IMR-90 (cell line): ENCODE data around the gene GBF1. TPM values are rescaled to one million over a fixed set of nuclear protein-coding genes. Genes with fewer than 3 reads are reported as not detected.

ENCODE experiments used
- ATAC-seq: fragments of 200-7000 bp; cut with Tn5 transposase; 2 replicates; pipeline ENCODE4 v1.9.1; 2020; ENCODE audit warnings: low read depth, mild to moderate bottlenecking, moderate library complexity
- BruUV-seq: library from RNA; stranded (reverse); fragments of 400-500 nt; replicated peaks from 2 replicates; lab custom pipeline; 2021; lab: Mats Ljungman, UMichigan
- CTCF ChIA-PET: fragments of 300-600 bp; formaldehyde crosslinking; extraction: SDS; loops from one replicate; lab custom pipeline; 2021; ENCODE audit warnings: antibody characterized with exemption; lab: Yijun Ruan, JAX
- POLR2A ChIA-PET: fragments of 300-600 bp; sonication (Branson Sonifier 250); formaldehyde crosslinking; loops from one replicate; lab custom pipeline; 2022; ENCODE audit warnings: antibody characterized with exemption; ENCODE audit not compliant: unreplicated experiment; lab: Charles Lee
- DNase-seq: peaks from one replicate; pipeline ENCODE4 v3.0.0; 2013
- H2AFZ ChIP-seq: replicated peaks from 2 replicates; pipeline ENCODE3; 2013; ENCODE audit warnings: low read length, mild to moderate bottlenecking; ENCODE audit not compliant: poor library complexity
- H2AK5ac ChIP-seq: 2 replicates; pipeline ENCODE4 v1.6.1; 2013; ENCODE audit warnings: low read depth, low read length, inconsistent platforms
- H2AK9ac ChIP-seq: replicated peaks from 2 replicates; pipeline ENCODE3; 2013; ENCODE audit warnings: mild to moderate bottlenecking, low read depth, low read length, moderate library complexity; ENCODE audit not compliant: poor library complexity
- H2BK120ac ChIP-seq: 2 replicates; pipeline ENCODE4 v1.6.1; 2013; ENCODE audit warnings: low read depth, low read length, inconsistent platforms
- H2BK15ac ChIP-seq: 3 replicates; pipeline ENCODE4 v1.6.1; 2013; ENCODE audit warnings: low read depth, low read length, inconsistent platforms
- H2BK20ac ChIP-seq: 2 replicates; pipeline ENCODE4 v1.6.1; 2013; ENCODE audit warnings: low read depth, mild to moderate bottlenecking, inconsistent platforms, low read length, moderate library complexity
- H2BK5ac ChIP-seq: 2 replicates; pipeline ENCODE4 v1.6.1; 2013; ENCODE audit warnings: mild to moderate bottlenecking, low read depth, low read length, inconsistent platforms; ENCODE audit not compliant: poor library complexity, severe bottlenecking
- H3K14ac ChIP-seq: replicated peaks from 2 replicates; pipeline ENCODE4 v1.6.1; 2013; ENCODE audit warnings: low read depth, low read length, inconsistent platforms
- H3K18ac ChIP-seq: 2 replicates; pipeline ENCODE4 v1.6.1; 2013; ENCODE audit warnings: low read depth, low read length, control low read depth
- H3K23ac ChIP-seq: 2 replicates; pipeline ENCODE4 v1.6.1; 2013; ENCODE audit warnings: low read depth, low read length, inconsistent platforms
- H3K27ac ChIP-seq: 2 replicates; pipeline ENCODE4 v1.5.1; 2013; ENCODE audit warnings: mild to moderate bottlenecking, control low read depth, low read length; ENCODE audit not compliant: insufficient read depth
- H3K27me3 ChIP-seq: 2 replicates; pipeline ENCODE4 v1.6.1; 2013; ENCODE audit warnings: low read length; ENCODE audit not compliant: control insufficient read depth, insufficient read depth
- H3K36me3 ChIP-seq: 2 replicates; pipeline ENCODE4 v1.6.1; 2013; ENCODE audit warnings: low read length, mixed read lengths; ENCODE audit not compliant: control insufficient read depth, insufficient read depth
- H3K4ac ChIP-seq: 2 replicates; pipeline ENCODE4 v1.6.1; 2013; ENCODE audit warnings: low read depth, low read length, inconsistent platforms
- H3K4me1 ChIP-seq: 2 replicates; pipeline ENCODE4 v1.6.1; 2013; ENCODE audit warnings: low read length, mixed read lengths; ENCODE audit not compliant: control insufficient read depth, insufficient read depth
- H3K4me2 ChIP-seq: 2 replicates; pipeline ENCODE4 v1.6.1; 2013; ENCODE audit warnings: low read depth, mild to moderate bottlenecking, control low read depth, low read length, moderate library complexity
- H3K4me3 ChIP-seq: 2 replicates; pipeline ENCODE4 v1.5.1; 2013; ENCODE audit warnings: low read depth, mild to moderate bottlenecking, control low read depth, low read length, moderate library complexity; ENCODE audit not compliant: insufficient read depth
- H3K56ac ChIP-seq: 2 replicates; pipeline ENCODE4 v1.6.1; 2013; ENCODE audit warnings: low read length, inconsistent platforms; ENCODE audit not compliant: insufficient read depth; ENCODE audit errors: extremely low read depth
- H3K79me1 ChIP-seq, 2 experiments: 2 replicates each; pipeline ENCODE4 v1.6.1; 2013; ENCODE audit warnings: low read length in 2 of 2, inconsistent platforms in 1 of 2, low read depth in 1 of 2
- H3K9ac ChIP-seq: 2 replicates; pipeline ENCODE4 v1.6.1; 2013; ENCODE audit warnings: low read depth, low read length, control low read depth
- H3K9me1 ChIP-seq: 2 replicates; pipeline ENCODE4 v1.6.1; 2013; ENCODE audit warnings: low read length, inconsistent platforms; ENCODE audit not compliant: insufficient read depth
- H3K9me3 ChIP-seq: 2 replicates; pipeline ENCODE4 v1.6.1; 2013; ENCODE audit warnings: low read length; ENCODE audit not compliant: control insufficient read depth, insufficient read depth
- H4K20me1 ChIP-seq: 2 replicates; pipeline ENCODE4 v1.6.1; 2013; ENCODE audit warnings: low read length, inconsistent platforms; ENCODE audit not compliant: insufficient read depth
- H4K5ac ChIP-seq: 2 replicates; pipeline ENCODE4 v1.6.1; 2013; ENCODE audit warnings: mild to moderate bottlenecking, low read depth, low read length, control low read depth
- H4K8ac ChIP-seq, 2 experiments: 2 replicates each; pipeline ENCODE4 v1.6.1; 2013; ENCODE audit warnings: low read depth in 2 of 2, low read length in 2 of 2, control low read depth in 1 of 2, inconsistent platforms in 1 of 2
- H4K91ac ChIP-seq: 2 replicates; pipeline ENCODE4 v1.6.1; 2013; ENCODE audit warnings: low read depth, low read length, inconsistent platforms; ENCODE audit not compliant: insufficient read depth
- CHD1 ChIP-seq: IDR thresholded peaks from 2 replicates; pipeline ENCODE4 v1.6.1; 2012; ENCODE audit warnings: low read depth, low read length, improper control_type of control experiment
- MAFK ChIP-seq: IDR thresholded peaks from 2 replicates; pipeline ENCODE4 v1.6.1; 2012; ENCODE audit warnings: low read depth, low read length, improper control_type of control experiment
- MXI1 ChIP-seq: IDR thresholded peaks from 2 replicates; pipeline ENCODE4 v1.6.1; 2012; ENCODE audit warnings: low read depth, mild to moderate bottlenecking, low read length, moderate library complexity, borderline replicate concordance
- NFE2L2 ChIP-seq: fragments of 150-350 bp; IDR thresholded peaks from 2 replicates; pipeline ENCODE4 v1.6.1; 2016; ENCODE audit warnings: low read depth, mild to moderate bottlenecking, low read length
- RAD21 ChIP-seq: IDR thresholded peaks from 2 replicates; pipeline ENCODE4 v1.6.1; 2012; ENCODE audit warnings: low read length, improper control_type of control experiment
- RFX5 ChIP-seq: IDR thresholded peaks from 2 replicates; pipeline ENCODE4 v1.8.0; 2012; ENCODE audit warnings: low read depth, mild to moderate bottlenecking, low read length, moderate library complexity
- WGBS, 2 experiments: methylation state at CpG; one replicate each; pipeline versions ENCODE4 v1.1.5 to v1.1.7; 2013; ENCODE audit warnings: missing lambda C conversion rate in 2 of 2; ENCODE audit not compliant: insufficient read length in 1 of 2; ENCODE audit errors: extremely low coverage in 2 of 2; 5-methylcytosine and 5-hydroxymethylcytosine counted together
- dilution Hi-C: fragments of 300-500 bp; cut with HindIII; formaldehyde crosslinking; loops from one replicate; pipeline ENCODE4 v1.14.3; 2018; ENCODE audit warnings: low sequenced_read_pairs; ENCODE audit not compliant: unreplicated experiment
- in situ Hi-C: fragments of 300-500 bp; cut with MboI; formaldehyde crosslinking; loops from 3 replicates; pipeline ENCODE4 v1.14.3; 2019; ENCODE audit warnings: low sequenced_read_pairs, inconsistent platforms, mixed read lengths
- intact Hi-C: fragments of 100-400 bp; cut with micrococcal nuclease; formaldehyde crosslinking; loops from 2 replicates; pipeline ENCODE4 v1.10.0; 2022
- polyA plus RNA-seq, 3 experiments: library from polyadenylated mRNA; depleted of rRNA; stranded (reverse); fragments of >200 nt; gene quantifications; 2 replicates each; pipeline ENCODE4 v1.2.3, GENCODE V29; 2012; ENCODE audit warnings: low replicate concordance in 1 of 3
- total RNA-seq: library from RNA; depleted of rRNA; stranded (reverse); fragments of >200 nt; gene quantifications from 2 replicates; pipeline ENCODE4 v1.2.3, GENCODE V29; 2012
- TF ChIP-seq, protein P1 (sequence below): conservative IDR thresholded peaks from 2 replicates; pipeline ENCODE4 v1.5.1; 2012; ENCODE audit warnings: mild to moderate bottlenecking, low read depth, low read length, improper control_type of control experiment
- TF ChIP-seq, protein P2 (sequence below): fragments of 150-350 bp; IDR thresholded peaks from 2 replicates; pipeline ENCODE4 v1.6.1; 2017; ENCODE audit warnings: mild to moderate bottlenecking, antibody characterized with exemption, low read length, low read depth

GBF1 gene
- total and polyA plus RNA-seq, 2 of the 4 experiments (the other 2 are of a cell fraction), result 38.7 to 40.1 TPM

DNA sequence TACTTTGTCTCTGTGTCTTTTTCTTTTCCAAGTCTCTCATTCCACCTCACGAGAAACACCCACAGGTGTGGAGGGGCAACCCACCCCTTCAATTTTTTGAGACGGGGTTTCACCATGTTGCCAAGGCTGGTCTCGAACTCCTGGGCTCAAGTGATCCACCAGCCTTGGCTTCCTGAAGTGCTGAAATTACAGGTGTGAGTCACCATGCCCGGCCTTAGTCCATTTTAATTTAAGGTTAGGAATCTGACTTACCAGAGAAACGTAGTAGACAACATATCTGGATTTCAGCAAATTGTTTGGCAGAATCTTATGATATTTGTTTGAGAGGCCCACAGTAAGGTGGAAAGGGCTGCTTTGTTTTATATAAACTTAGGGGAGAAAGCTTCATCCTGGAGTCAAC is 147.0 kb downstream of the GBF1 start:
- WGBS, 2 experiments, result 60% methylated on average over 1 of the region's 5 CpGs; no CpG with 5 or more reads in 1 of the 2 experiments
- CTCF ChIA-PET, result no interaction called here
- no peak overlapping the region for H3K14ac ChIP-seq

More for the DNA sequence above, 147.0 kb downstream of the GBF1 start:
- H3K9ac ChIP-seq, result no peak overlapping the region
- no peak overlapping the region for H3K23ac ChIP-seq
- no peak overlapping the region for H2AK9ac ChIP-seq
- DNase-seq, result no peak
- H3K36me3 ChIP-seq, result 0 out of 2 replicates have a peak, but pooled peaks cover 2% of the 10 kb centered on the region
- no peak overlapping the region for H2BK5ac ChIP-seq
- no peak overlapping the region for H2BK15ac ChIP-seq
- intact Hi-C loops (loop anchor here (10.0 kb wide), 1 partner anchor 252 kb away; the partner anchor contains the start of gene TRIM8), dilution Hi-C loops (no loop called here), in situ Hi-C loops (loop anchor here (5.0 kb wide), 1 partner anchor 85 kb away; no protein-coding TSS in a partner anchor)
- no peaks in the 10 kb centered on the region for H3K27me3 ChIP-seq
- no peak overlapping the region for H4K8ac ChIP-seq
- H3K18ac ChIP-seq, result no peak overlapping the region
- H3K79me1 ChIP-seq, result peaks cover 13 to 22% of the 10 kb centered on the region in 2 experiments
- no peak overlapping the region for H2AFZ ChIP-seq
- no peak overlapping the region for H2BK20ac ChIP-seq
- H2BK120ac ChIP-seq, result no peak overlapping the region
- H4K5ac ChIP-seq, result no peak overlapping the region
- H3K4me3 ChIP-seq, result no peak overlapping the region
- no peak for ATAC-seq
- TF ChIP-seq, protein P1, sequence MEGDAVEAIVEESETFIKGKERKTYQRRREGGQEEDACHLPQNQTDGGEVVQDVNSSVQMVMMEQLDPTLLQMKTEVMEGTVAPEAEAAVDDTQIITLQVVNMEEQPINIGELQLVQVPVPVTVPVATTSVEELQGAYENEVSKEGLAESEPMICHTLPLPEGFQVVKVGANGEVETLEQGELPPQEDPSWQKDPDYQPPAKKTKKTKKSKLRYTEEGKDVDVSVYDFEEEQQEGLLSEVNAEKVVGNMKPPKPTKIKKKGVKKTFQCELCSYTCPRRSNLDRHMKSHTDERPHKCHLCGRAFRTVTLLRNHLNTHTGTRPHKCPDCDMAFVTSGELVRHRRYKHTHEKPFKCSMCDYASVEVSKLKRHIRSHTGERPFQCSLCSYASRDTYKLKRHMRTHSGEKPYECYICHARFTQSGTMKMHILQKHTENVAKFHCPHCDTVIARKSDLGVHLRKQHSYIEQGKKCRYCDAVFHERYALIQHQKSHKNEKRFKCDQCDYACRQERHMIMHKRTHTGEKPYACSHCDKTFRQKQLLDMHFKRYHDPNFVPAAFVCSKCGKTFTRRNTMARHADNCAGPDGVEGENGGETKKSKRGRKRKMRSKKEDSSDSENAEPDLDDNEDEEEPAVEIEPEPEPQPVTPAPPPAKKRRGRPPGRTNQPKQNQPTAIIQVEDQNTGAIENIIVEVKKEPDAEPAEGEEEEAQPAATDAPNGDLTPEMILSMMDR, result no peak
- no peak for TF ChIP-seq CHD1
- no peak for TF ChIP-seq MXI1
- TF ChIP-seq NFE2L2, result no peak
- no peak for TF ChIP-seq MAFK
- TF ChIP-seq RFX5, result no peak
- TF ChIP-seq RAD21, result no peak
- TF ChIP-seq, protein P2, sequence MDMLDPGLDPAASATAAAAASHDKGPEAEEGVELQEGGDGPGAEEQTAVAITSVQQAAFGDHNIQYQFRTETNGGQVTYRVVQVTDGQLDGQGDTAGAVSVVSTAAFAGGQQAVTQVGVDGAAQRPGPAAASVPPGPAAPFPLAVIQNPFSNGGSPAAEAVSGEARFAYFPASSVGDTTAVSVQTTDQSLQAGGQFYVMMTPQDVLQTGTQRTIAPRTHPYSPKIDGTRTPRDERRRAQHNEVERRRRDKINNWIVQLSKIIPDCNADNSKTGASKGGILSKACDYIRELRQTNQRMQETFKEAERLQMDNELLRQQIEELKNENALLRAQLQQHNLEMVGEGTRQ, result no peak
- H3K56ac ChIP-seq, result no peak overlapping the region
- no peak overlapping the region for H4K91ac ChIP-seq
- POLR2A ChIA-PET, result no interaction called here
- BruUV-seq, result no TSS peak
- H3K4me2 ChIP-seq, result no peak overlapping the region
- peaks cover 10% of the 10 kb centered on the region for H3K9me1 ChIP-seq
- no peak overlapping the region for H3K27ac ChIP-seq
- no peak overlapping the region for H2AK5ac ChIP-seq
- H4K20me1 ChIP-seq, result 0 out of 2 replicates have a peak, but pooled peaks cover 3% of the 10 kb centered on the region
- H3K9me3 ChIP-seq, result no peaks in the 10 kb centered on the region
- H3K4me1 ChIP-seq, result peaks cover 7% of the 10 kb centered on the region
- no peak overlapping the region for H3K4ac ChIP-seq
